Bronchial epithelial cell (primary cell): Measurements from ENCODE around the gene TNFAIP8L1. TPM values are rescaled to one million over a fixed set of nuclear protein-coding genes. Genes with fewer than 3 reads are reported as not detected.

ENCODE experiments used
- DNase-seq: peaks from one replicate; pipeline ENCODE4 v3.0.0-alpha.2; 2010; ENCODE audit warnings: low read depth
- FAIRE-seq: peaks from 2 replicates; lab custom pipeline; 2011; peaks lifted over from hg19 to GRCh38; lab: Jason Lieb, UNC
- H3K27me3 ChIP-seq: 2 replicates; pipeline ENCODE4 v1.5.1; 2011; ENCODE audit warnings: low read length; ENCODE audit not compliant: control insufficient read depth, insufficient read depth
- H3K36me3 ChIP-seq: 2 replicates; pipeline ENCODE4 v1.5.1; 2011; ENCODE audit warnings: low read length; ENCODE audit not compliant: control insufficient read depth, insufficient read depth
- H3K4me3 ChIP-seq: 2 replicates; pipeline ENCODE4 v1.5.1; 2011; ENCODE audit warnings: mild to moderate bottlenecking, low read depth, low read length, control low read depth
- total RNA-seq: library from RNA; depleted of rRNA; stranded (reverse); fragments of >200 nt; gene quantifications from 2 replicates; pipeline ENCODE4 v1.2.1, GENCODE V29; 2014
- TF ChIP-seq, protein P1 (sequence below): IDR thresholded peaks from 2 replicates; pipeline ENCODE4 v1.5.1; 2011; ENCODE audit warnings: mild to moderate bottlenecking, moderate library complexity, low read length, control low read depth, inconsistent platforms; ENCODE audit not compliant: insufficient read depth, severe bottlenecking

TNFAIP8L1 gene
- total RNA-seq, 1 donor from 2014 or later: 0.53 TPM

DNA sequence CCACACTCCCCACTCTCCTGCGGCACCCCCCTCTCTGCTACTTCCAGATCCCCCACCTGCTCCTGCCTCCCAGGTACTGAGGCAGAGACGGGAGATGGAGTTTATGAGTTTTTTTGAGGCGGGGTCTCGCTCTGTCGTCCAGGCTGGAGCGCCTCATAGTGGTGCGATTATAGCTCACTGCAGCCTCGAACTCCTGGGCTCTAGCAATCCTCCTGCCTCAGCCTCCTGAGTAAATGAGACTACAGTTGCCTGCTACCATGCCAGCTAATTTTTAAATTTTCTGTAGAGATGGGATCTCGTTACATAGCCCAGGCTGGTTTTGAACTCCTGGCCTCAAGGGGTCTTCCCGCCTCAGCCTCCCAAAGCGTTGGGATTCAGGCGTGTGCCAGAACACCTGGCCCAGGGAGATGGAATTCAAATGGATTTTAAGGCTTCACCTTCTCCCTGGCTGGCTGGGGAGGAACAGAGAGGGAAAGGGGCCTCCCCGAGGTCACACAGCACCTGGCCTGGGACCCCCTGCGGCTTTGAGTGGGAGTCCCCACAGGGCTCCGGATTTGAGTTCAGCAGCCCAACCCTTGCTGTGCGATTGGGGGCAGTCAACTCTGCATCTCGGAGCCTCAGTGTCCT, 19.5 kb upstream of the TNFAIP8L1 start:
- Histone ChIP-seq H3K27me3 (peaks cover 7% of the 10 kb centered on the region), H3K36me3 (no peaks in the 10 kb centered on the region), H3K4me3 (no peak overlapping the region)
- TF ChIP-seq, protein P1, sequence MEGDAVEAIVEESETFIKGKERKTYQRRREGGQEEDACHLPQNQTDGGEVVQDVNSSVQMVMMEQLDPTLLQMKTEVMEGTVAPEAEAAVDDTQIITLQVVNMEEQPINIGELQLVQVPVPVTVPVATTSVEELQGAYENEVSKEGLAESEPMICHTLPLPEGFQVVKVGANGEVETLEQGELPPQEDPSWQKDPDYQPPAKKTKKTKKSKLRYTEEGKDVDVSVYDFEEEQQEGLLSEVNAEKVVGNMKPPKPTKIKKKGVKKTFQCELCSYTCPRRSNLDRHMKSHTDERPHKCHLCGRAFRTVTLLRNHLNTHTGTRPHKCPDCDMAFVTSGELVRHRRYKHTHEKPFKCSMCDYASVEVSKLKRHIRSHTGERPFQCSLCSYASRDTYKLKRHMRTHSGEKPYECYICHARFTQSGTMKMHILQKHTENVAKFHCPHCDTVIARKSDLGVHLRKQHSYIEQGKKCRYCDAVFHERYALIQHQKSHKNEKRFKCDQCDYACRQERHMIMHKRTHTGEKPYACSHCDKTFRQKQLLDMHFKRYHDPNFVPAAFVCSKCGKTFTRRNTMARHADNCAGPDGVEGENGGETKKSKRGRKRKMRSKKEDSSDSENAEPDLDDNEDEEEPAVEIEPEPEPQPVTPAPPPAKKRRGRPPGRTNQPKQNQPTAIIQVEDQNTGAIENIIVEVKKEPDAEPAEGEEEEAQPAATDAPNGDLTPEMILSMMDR: no peak
- FAIRE-seq: no peak
- no peak for DNase-seq

DNA sequence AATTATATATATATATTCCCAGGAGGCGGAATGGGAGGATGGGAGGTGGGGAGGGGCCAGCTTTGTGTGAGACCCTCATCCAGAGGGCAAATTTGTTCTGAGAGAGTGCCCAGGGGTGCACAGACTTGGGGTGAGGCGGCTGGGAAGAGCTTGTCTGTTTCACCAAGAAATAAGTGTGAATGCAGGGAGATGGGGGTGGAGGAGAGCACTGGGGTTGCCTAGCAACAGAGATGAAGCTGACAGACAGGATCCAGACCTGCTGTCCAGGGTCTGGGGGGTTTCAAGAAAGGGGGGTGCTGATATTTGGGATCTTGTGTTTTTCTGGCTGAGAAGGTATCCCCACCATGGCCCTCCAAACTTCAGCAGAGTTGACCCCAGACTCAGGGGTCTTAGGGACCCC, 18.6 kb upstream of the TNFAIP8L1 start:
- no peak for DNase-seq
- no peak for FAIRE-seq
- TF ChIP-seq, protein P1: no peak
- H3K36me3 ChIP-seq: no peaks in the 10 kb centered on the region
- H3K27me3 ChIP-seq: peaks cover 7% of the 10 kb centered on the region
- H3K4me3 ChIP-seq: no peak overlapping the region

DNA sequence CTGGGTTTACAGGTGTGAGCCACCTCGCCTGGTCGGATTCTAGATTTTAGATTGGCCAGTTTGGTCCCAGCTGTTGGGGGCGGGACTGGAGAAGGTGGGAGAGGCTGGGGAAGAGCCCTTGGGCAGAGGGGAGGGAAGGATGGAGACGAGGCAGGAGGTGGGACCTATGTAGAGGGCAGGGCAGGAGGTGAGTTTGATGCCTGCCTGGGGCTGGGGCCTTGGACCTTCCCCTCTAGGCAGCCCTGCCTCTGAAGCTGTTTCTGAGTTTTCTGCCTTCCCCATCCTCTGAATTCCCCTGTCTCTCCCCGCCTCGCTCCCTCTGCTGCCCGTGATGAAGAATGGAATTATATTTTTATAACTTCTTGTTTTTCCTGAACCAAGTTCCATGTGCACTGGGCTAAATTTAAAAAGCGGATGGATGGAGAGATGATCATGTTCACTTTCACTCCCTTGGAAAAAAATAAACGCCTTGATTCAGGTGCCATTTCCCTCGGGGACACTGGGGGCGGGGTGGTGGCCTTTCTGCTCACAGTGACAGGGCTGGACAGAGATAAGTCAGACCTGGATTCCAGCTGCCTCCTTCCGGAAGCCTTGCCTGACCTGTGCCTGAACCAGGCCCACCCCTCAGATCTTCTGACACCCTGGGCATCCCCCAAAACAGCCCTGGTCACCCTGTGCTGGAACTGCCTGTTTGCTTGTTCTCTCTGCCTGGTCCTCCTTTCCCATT, 16.5 kb upstream of the TNFAIP8L1 start:
- no peak for FAIRE-seq
- TF ChIP-seq, protein P1: no peak
- DNase-seq: no peak
- no peak overlapping the region for H3K4me3 ChIP-seq
- H3K36me3 ChIP-seq: no peaks in the 10 kb centered on the region
- H3K27me3 ChIP-seq: peaks cover 7% of the 10 kb centered on the region

DNA sequence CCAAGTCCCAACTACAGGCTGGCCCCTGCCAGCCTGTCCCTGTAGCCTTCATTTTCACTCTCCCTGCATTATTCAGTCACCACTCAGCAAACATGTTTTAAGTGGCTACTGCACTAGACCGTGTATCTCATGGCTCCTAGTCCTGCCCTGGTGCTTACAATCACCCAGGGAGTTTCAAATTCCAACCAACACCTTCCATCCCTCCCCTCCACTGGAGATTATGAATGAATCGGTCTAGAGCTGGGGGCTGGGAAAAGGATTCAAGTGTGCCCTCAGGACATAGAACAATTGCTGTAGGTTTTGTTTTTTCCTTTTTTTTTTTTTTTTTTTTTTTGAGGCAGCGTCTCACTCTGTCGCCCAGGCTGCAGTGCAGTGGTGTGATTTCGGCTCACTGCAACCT, 15.0 kb upstream of the TNFAIP8L1 start:
- Histone ChIP-seq H3K27me3 (peaks cover 4% of the 10 kb centered on the region), H3K36me3 (no peaks in the 10 kb centered on the region), H3K4me3 (no peak overlapping the region)
- DNase-seq: no peak
- no peak for FAIRE-seq
- TF ChIP-seq, protein P1: no peak

DNA sequence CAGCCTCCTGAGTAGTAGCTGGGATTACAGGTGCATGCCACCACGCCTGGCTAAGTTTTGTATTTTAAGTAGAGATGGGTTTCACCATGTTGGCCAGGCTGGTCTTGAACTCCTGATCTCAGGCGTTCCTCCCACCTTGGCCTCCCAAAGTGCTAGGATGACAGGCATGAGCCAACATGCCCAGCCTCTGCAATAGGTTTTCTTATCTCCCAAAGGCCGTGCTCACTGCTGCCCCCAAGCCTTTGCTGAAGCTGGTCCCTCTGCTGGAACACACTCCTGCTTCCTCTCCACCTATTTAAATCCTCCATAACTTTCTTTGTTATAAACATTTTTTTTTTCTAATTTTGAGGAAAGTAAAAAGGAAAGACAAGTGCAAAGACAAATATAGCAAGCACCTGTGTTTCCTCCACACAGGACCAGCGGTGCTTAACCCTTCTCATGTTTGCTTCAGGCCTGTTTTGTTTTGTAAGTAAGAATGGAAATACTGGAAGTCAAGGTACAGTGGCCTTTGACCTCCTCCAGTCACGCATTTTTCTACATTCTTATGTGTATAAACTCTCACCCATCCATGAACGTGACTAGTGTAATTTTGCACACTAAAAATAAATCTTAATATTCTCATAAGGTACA, 14.5 kb upstream of the TNFAIP8L1 start:
- FAIRE-seq: no peak
- peaks cover 4% of the 10 kb centered on the region for H3K27me3 ChIP-seq
- peak; percentile 37 for DNase-seq
- no peak overlapping the region for H3K4me3 ChIP-seq
- no peaks in the 10 kb centered on the region for H3K36me3 ChIP-seq
- TF ChIP-seq, protein P1: peak; percentile 24
